Medulla oblongata (tissue), 1 donor: ENCODE measurements around the gene GOLGA8J.
"Not testable (repeated sequence)": the region's sequence is repeated elsewhere in the genome, so short reads cannot be mapped to it uniquely, and the experiment has no call there.

Source experiments
- DNase-seq: peaks from one replicate; pipeline ENCODE4 v3.0.0-alpha.2; 2015; ENCODE audit errors: extremely low spot score

GOLGA8J gene

GRCh38 chr15:30082655-30083054, at the start of gene GOLGA8J:
GOLGA8J (plus strand) TSS chr15:30082955; CDS start chr15:30083053, 98 bp downstream.
- DNase-seq, result not testable (repeated sequence)

GRCh38 chr15:30033211-30033610, 49.5 kb upstream of the GOLGA8J start:
- DNase-seq, result peak; percentile 48

GRCh38 chr15:30033763-30034162, 49.0 kb upstream of the GOLGA8J start:
- DNase-seq, result peak; percentile 67

GRCh38 chr15:30036036-30036703, 46.6 kb upstream of the GOLGA8J start:
- DNase-seq, result no peak

GRCh38 chr15:30038667-30039523, 43.9 kb upstream of the GOLGA8J start:
- peak; percentile 78 for DNase-seq

GRCh38 chr15:30041868-30042267, 40.9 kb upstream of the GOLGA8J start:
- peak; percentile 61 for DNase-seq

- DNase-seq, result peak; percentile 59
These were observed 40.2 kb upstream of the GOLGA8J start for GRCh38 chr15:30042556-30042955.

- DNase-seq, result peak; percentile 78
These were observed 39.5 kb upstream of the GOLGA8J start for GRCh38 chr15:30043211-30043655.

- DNase-seq, result no peak
These were observed 38.4 kb upstream of the GOLGA8J start for GRCh38 chr15:30044377-30044776.

- DNase-seq, result not testable (repeated sequence)
These were observed 37.9 kb upstream of the GOLGA8J start for GRCh38 chr15:30044826-30045225.

GRCh38 chr15:30045248-30046041, 37.3 kb upstream of the GOLGA8J start:
- DNase-seq, result not testable (repeated sequence)

GRCh38 chr15:30046430-30046829, 36.3 kb upstream of the GOLGA8J start:
- no peak for DNase-seq

GRCh38 chr15:30055604-30056003, 27.2 kb upstream of the GOLGA8J start:
- DNase-seq, result no peak

- no peak for DNase-seq
These were observed 26.6 kb upstream of the GOLGA8J start for GRCh38 chr15:30056166-30056565.

GRCh38 chr15:30059771-30060170, 23.0 kb upstream of the GOLGA8J start:
- DNase-seq, result no peak

GRCh38 chr15:30062881-30063280, 19.9 kb upstream of the GOLGA8J start:
- no peak for DNase-seq

- no peak for DNase-seq
These were observed 18.8 kb upstream of the GOLGA8J start for GRCh38 chr15:30063835-30064546.

- DNase-seq, result peak; percentile 55
These were observed 17.5 kb upstream of the GOLGA8J start for GRCh38 chr15:30065025-30065801.

GRCh38 chr15:30068326-30068725, 14.4 kb upstream of the GOLGA8J start:
- no peak for DNase-seq

- no peak for DNase-seq
These were observed 10.1 kb upstream of the GOLGA8J start for GRCh38 chr15:30072630-30073029.

GRCh38 chr15:30073915-30074314, 8.8 kb upstream of the GOLGA8J start:
- DNase-seq, result no peak
